ENCODE results near the gene C19orf38. TPM values are rescaled to one million over a fixed set of nuclear protein-coding genes. Genes with fewer than 3 reads are reported as not detected.
"Not testable (repeated sequence)": the region's sequence is repeated elsewhere in the genome, so short reads cannot be mapped to it uniquely, and the experiment has no call there.

The C19orf38 gene
- total and polyA plus RNA-seq, 3 donors from 2014 or later: 17.4 to 21.0 (median 19.3) TPM

DNA sequence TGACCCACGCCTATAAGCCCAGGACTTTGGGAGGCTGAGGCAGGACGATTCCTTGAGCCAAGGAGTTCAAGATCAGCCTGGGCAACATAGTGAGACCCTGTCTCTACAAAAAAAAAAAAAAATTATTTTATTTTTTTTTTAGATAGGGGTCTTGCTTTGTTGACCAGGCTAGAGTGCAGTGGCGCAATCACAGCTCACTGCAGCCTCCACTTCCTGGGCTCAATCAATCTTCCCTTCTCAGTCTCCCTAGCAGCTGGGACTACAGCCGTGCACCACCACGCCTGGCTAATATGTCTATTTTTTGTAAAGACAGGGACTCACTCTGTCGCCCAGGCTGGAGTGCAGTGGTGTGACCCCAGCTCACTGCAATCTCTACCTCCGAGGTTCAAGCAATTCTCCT, 4.7 kb downstream of the C19orf38 start:
- H3K4me3 ChIP-seq: no peak overlapping the region
- 83 to 93% methylated on average over 7 of the region's 7 CpGs for WGBS, 2 donors
- H3K36me3 ChIP-seq (ENCODE audit: low read depth, missing control alignments): no peaks in the 10 kb centered on the region
- intact Hi-C loops (cut with DNase I; ENCODE audit: low total_unique reads): no loop called here
- DNase-seq: no peak
- H3K4me1 ChIP-seq: no peaks in the 10 kb centered on the region
- H3K27me3 ChIP-seq: no peaks in the 10 kb centered on the region
- no peak overlapping the region for H3K27ac ChIP-seq
- TF ChIP-seq, protein P1, sequence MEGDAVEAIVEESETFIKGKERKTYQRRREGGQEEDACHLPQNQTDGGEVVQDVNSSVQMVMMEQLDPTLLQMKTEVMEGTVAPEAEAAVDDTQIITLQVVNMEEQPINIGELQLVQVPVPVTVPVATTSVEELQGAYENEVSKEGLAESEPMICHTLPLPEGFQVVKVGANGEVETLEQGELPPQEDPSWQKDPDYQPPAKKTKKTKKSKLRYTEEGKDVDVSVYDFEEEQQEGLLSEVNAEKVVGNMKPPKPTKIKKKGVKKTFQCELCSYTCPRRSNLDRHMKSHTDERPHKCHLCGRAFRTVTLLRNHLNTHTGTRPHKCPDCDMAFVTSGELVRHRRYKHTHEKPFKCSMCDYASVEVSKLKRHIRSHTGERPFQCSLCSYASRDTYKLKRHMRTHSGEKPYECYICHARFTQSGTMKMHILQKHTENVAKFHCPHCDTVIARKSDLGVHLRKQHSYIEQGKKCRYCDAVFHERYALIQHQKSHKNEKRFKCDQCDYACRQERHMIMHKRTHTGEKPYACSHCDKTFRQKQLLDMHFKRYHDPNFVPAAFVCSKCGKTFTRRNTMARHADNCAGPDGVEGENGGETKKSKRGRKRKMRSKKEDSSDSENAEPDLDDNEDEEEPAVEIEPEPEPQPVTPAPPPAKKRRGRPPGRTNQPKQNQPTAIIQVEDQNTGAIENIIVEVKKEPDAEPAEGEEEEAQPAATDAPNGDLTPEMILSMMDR (IDR thresholded peaks at IDR 0.05): no peak
- TF ChIP-seq POLR2A (IDR thresholded peaks at IDR 0.05): no peak
- no peaks in the 10 kb centered on the region for H3K9me3 ChIP-seq

- no peaks in the 10 kb centered on the region for H3K36me3 ChIP-seq (ENCODE audit: low read depth, missing control alignments)
- no peaks in the 10 kb centered on the region for H3K4me1 ChIP-seq
- 49 to 64% methylated on average over 7 of the region's 7 CpGs for WGBS, 2 donors
- H3K9me3 ChIP-seq: no peaks in the 10 kb centered on the region
- intact Hi-C loops (cut with DNase I; ENCODE audit: low total_unique reads): no loop called here
- no peak for DNase-seq
- no peak overlapping the region for H3K4me3 ChIP-seq
- TF ChIP-seq POLR2A (IDR thresholded peaks at IDR 0.05): no peak
- TF ChIP-seq, protein P1 (IDR thresholded peaks at IDR 0.05): no peak
- no peak overlapping the region for H3K27ac ChIP-seq
- no peaks in the 10 kb centered on the region for H3K27me3 ChIP-seq
Observed at GRCh38 chr19:10854350-10855089, 6.3 kb downstream of the C19orf38 start.

DNA sequence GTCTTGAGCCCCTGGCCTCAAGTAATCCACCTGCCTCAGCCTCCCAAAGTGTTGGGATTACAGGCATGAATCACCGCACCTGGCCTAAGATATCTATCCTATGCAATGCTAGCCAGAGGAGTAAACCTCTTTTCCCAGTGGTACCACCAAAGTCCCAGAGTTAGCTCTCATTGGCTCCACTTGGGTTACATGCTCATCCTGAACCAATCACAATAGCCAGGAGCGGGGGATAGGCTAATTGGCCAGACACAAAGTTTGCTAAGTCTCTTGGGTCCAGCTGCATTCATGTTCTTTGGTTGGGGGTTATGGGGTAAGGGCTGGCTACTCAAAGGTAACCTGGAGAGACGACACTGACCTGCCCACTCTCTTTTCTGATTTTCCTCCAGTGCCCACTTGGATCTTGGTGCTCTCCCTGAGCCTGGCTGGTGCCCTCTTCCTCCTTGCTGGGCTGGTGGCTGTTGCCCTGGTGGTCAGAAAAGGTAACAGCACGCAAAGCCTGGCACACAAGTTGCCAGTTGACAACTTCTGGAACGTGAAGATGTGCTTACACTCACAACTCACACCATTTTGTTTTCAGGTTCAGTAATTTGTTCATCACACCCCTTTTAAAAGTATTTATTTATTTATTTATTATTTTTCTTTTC, 7.8 kb downstream of the C19orf38 start:
- Histone ChIP-seq H3K36me3 (ENCODE audit: low read depth, missing control alignments) (no peaks in the 10 kb centered on the region), H3K4me1 (no peaks in the 10 kb centered on the region), H3K9me3 (no peaks in the 10 kb centered on the region), H3K4me3 (no peak overlapping the region), H3K27me3 (no peaks in the 10 kb centered on the region), H3K27ac (no peak overlapping the region)
- DNase-seq: peak; percentile 36
- no peak for TF ChIP-seq POLR2A (IDR thresholded peaks at IDR 0.05)
- TF ChIP-seq, protein P1 (IDR thresholded peaks at IDR 0.05): peak in 2 of 3 experiments; percentile 38 to 41
- intact Hi-C loops (cut with DNase I; ENCODE audit: low total_unique reads): no loop called here
- 77 to 92% methylated on average over 5 of the region's 5 CpGs for WGBS, 2 donors

GRCh38 chr19:10856899-10857298, 8.7 kb downstream of the C19orf38 start:
- H3K27me3 ChIP-seq; H3K36me3 ChIP-seq (ENCODE audit: low read depth, missing control alignments); H3K4me1 ChIP-seq; H3K4me3 ChIP-seq; H3K9me3 ChIP-seq; intact Hi-C loops (cut with DNase I; ENCODE audit: low total_unique reads); DNase-seq; H3K27ac ChIP-seq: not testable (repeated sequence)
- 89 to 91% methylated on average over 1 of the region's 1 CpG for WGBS, 2 donors

GRCh38 chr19:10858204-10858828, 10.1 kb downstream of the C19orf38 start:
- Histone ChIP-seq H3K27ac (no peak overlapping the region), H3K9me3 (no peaks in the 10 kb centered on the region), H3K27me3 (no peaks in the 10 kb centered on the region), H3K4me1 (no peaks in the 10 kb centered on the region), H3K4me3 (no peak overlapping the region), H3K36me3 (ENCODE audit: low read depth, missing control alignments) (no peaks in the 10 kb centered on the region)
- intact Hi-C loops (cut with DNase I; ENCODE audit: low total_unique reads): no loop called here
- 54 to 72% methylated on average over 4 of the region's 4 CpGs for WGBS, 2 donors
- TF ChIP-seq, protein P1 (IDR thresholded peaks at IDR 0.05): peak; percentile 18 to 58 (median 54)
- no peak for TF ChIP-seq POLR2A (IDR thresholded peaks at IDR 0.05)
- DNase-seq: no peak

All from testis (tissue), 3 donors.